GM19455 (cell line): ENCODE measurements around the gene LONRF2.

ENCODE experiments used
- ATAC-seq: cut with Tn5 transposase; IDR thresholded peaks from one replicate; pipeline ENCODE4 v1.9.1; 2021; ENCODE audit not compliant: unreplicated experiment

The LONRF2 gene

GRCh38 chr2:100276716-100277115, 45.6 kb downstream of the LONRF2 start:
- no peak for ATAC-seq

DNA sequence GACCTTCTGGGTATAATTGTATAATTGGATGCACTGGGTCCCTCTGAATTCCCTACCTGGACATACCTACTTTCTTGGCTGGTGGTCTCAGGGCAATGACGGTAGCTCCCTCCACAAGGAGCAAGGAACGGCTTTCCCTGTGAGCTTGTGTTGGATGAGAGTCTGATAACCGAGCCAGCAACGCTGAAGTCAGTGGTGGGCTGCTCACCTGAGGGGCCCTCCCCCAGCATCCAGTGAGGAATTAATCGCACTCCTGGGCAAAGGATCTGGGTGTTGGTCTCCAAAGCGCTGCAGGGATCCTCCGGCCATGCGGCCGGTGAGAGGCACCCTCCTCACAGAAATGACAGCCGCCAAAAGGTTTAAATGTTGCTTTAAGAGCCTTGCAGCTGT, 47.1 kb downstream of the LONRF2 start:
- no peak for ATAC-seq

DNA sequence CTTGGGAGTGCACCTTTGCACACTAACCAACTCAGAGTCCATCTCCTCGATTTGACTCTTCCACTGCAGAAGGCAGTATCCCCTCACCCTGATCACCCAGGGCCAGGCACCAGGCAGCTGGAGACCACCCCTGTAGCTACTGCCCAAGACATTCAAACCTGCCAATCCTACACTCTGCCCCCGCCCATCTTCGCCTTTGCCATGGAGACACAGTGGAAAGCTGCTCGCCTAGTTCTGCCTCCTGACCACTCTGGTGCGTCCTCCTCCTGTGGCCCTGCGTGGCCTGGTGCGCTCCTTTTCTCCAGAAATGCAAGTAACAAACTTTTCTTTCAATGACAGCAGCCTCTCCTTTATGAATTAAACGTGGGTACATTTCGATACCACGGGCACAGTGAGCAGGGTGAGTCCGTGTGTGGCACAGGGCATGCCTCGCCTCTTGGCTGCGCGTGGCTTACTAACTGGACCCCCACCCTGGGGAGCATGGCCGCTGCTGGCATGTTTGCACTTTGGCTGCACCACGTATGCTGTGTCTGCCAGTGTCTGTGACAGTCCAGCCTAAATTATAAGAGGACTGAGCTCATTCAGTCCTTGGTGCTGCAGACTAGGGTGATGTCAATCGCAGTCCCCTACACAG, 47.6 kb downstream of the LONRF2 start:
- ATAC-seq: no peak

DNA sequence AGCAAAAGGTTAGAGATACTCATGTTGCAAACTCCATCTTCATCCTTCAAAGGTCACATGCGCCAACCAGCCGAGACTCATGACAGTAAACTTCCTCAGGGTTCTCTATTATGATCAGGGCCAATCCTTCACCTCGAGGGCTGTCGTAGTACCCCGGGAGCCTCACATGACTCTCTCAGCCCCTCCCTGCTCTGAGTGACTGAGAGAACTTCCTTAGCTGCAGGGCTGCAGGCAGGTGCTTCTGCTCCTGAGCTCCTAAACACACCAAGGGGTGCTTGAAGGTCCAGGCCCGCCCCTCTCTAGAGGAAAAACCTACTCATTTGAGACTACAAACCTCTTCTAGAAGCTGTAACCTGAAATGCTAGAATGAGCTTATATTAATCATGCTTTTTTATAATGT, 48.2 kb downstream of the LONRF2 start:
- no peak for ATAC-seq

- no peak for ATAC-seq
These were observed 48.9 kb downstream of the LONRF2 start for GRCh38 chr2:100273387-100273786.

- ATAC-seq: no peak
These were observed 49.4 kb downstream of the LONRF2 start for GRCh38 chr2:100272841-100273329.

- no peak for ATAC-seq
These were observed 51.1 kb downstream of the LONRF2 start for GRCh38 chr2:100271210-100271609.

DNA sequence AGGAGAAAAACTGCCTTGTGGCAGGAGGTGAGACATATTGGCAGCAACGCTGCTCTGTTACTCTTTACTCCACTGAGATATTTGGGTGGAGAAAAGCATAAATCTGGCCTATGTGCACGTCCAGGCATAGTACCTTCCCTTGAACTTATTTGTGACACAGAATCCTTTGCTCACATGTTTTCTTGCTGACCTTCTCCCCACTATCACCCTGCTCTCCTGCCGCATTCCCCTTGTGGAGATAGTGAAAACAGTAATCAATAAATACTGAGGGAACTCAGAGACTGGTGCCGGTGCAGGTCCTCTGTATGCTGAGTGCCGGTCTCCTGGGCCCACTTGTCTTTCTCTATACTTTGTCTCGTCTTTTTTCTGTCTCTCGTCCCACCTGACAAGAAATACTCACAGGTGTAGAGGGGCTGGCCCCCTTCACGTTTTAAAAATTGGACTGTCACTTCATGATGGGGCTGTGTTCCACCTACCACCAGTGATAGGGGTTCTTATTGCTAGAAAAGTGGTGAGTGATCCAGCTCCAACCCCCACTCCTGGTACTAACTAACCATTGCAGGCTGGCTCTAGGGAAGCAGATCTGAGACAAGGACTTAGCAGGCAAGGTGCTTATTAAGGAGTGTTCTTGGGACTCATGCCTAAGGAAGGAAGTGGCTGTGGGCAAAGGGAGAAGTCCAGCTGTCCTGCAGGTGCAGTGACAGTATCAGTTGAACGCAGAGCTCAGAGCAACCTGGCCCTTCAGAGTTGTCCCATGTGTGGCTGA, 51.7 kb downstream of the LONRF2 start:
- ATAC-seq: no peak

- no peak for ATAC-seq
These were observed 52.4 kb downstream of the LONRF2 start for GRCh38 chr2:100269889-100270288.

- ATAC-seq: no peak
These were observed 53.3 kb downstream of the LONRF2 start for GRCh38 chr2:100268986-100269385.

- ATAC-seq: no peak
These were observed 54.5 kb downstream of the LONRF2 start for GRCh38 chr2:100267751-100268150.

DNA sequence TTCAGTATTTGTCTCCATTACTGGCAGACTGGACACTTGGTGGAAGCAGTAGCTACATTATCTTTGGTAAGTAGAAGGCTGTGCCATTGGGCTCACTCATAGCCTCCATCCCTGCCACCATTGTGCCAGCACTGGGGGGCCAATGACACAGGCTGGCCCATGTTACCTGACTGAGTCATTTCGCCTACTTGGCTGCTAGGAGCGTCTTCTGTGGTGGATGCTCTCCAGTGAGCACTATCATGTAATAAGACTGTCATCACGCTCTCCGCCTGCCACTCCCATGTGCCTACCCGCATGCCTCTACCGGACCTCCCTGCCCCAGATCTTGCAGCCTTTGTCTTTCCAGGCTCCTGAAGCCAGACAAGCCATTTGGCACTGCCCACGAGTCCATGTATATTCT, 56.2 kb downstream of the LONRF2 start:
- ATAC-seq: no peak

GRCh38 chr2:100265226-100265625, 57.1 kb downstream of the LONRF2 start:
- no peak for ATAC-seq

- no peak for ATAC-seq
These were observed 57.6 kb downstream of the LONRF2 start for GRCh38 chr2:100264651-100265050.

DNA sequence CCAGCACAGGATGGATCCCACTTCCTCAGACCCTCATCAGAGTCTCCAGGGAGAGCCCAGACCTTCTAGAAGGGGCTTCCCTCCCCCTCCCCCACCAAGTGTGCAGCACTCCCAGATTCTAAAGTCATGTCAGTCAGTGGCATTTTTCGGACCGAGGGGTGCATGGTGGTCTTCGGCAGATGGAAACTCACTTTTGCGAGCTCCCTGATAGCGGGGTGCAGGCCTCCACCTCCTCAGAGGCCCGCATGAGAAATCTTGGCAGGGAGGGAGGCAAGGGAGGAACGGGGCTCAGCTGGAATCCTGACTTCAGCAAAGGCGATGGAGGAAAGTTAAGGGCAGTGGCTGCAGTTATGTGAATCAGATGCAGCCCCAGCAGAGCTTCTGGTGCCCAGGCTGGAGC, 58.2 kb downstream of the LONRF2 start:
- no peak for ATAC-seq

- ATAC-seq: no peak
These were observed 59.6 kb downstream of the LONRF2 start for GRCh38 chr2:100262555-100263320.

DNA sequence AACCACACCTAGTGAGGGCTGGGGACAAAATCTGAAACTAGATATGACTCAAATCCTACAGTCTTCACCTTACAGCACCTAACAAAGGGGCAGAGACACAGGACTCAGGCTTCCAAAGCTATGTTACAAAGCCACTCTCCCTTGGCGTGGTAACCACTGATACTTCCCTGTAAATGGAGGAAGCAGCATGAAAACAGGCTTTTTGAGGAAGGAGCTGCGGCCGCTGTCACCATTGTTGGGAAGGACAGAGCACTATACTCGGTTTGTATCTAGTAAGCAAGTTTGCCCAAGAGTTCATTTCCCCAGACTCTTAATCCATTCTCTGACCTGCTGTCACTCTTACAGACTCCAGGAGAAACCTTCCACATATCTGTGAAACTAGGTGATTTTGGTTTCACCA, 60.3 kb downstream of the LONRF2 start:
- ATAC-seq: no peak

DNA sequence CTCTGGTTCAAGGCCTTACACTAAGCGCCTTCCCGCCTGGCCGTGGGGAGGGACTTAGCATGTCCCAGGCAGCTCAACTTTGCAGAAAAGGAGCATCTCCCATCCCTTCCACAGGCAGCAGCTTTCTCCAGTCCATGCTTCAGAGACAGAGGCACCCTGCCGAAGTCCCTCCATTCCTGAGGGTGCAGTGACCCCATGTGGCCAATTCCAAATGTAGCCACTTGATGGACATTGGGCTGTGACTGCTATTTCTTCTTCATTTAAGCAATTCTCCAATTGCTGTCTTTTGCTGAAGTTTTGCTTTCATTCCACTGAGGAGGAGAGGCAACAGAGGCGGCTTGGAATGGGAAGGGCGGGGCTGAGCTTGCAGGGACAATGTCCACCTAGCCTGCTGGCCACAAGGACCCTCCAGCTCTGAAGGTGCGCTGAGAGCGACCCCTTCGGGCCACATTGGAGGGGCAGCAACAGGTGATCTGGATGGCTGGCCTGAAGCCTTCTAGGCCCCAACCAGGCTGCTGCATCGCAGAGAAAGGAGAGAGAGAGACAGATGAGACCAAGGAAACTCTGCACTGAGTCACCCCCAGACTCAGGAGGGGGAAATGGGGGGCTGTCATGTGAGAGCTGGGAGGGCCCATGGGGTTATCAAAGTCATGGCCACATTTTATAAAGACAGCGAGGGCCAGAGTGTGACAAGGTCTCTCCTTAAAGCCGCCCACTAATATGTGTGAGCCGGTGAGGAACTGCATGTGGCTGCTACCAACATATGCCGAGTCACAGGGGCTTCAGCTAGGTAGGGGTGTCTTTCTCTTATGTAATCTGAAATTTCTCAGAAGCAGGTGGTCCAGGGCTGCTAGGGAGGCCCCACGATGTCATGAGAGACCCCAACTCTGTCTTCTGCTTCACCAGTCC, 61.3 kb downstream of the LONRF2 start:
- ATAC-seq: no peak

DNA sequence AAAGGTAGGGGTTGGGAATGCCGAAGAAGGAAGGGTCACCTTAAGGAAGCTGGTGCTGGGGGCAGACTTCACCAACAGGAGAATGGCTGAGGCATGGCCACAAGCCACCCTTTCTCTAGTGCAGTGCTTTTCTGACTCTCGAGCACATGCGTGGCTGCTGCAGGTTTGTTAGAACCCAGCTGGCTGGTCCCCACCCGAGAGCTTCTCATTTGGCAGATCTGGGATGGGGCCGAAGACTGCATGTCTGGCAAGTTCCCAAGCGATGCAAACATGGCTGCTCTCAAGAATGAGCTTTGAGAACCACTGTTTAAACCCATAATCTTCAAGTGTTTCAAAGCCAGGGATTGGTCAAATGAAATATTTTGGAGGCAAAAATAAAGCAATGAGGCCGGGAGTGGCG, 63.2 kb downstream of the LONRF2 start:
- ATAC-seq: no peak

DNA sequence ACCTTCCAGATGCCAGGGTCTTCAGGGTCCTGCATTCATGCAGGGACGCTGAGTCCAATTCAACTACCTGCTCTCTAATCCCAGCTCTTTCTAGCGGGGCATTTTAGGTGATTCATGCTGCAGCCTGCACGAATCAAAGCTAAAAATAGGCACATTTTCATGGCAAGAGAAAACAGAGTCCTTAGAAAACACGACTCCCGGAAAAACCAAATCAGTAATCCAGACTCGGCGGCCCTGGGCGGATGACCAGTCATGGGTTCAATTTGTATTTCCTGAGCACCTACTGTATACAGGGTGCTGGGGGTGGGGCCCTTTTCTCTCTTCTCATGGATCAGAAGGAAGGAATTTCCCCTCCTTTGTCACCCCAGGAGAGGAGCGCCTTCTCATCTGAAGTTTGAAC, 64.4 kb downstream of the LONRF2 start:
- no peak for ATAC-seq

DNA sequence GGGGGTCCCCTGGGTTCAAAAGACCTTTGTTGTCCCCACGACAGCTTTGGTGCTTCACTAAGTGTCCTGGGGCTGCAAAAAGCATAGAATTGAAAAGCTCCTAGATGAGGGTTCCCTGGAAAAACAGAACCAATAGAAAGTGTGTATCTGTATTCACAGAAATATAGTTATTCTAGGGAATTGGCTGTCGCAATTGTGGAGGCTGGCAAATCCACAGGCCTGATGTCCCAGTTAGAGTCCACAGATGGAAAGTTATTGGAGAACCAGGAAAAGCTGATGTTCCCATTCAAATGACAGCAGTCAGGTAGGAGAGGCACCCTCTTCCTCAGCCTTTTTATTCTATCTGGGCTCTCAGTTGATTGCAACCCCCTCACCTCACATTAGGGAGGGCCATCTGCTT, 65.5 kb downstream of the LONRF2 start:
- ATAC-seq: no peak
